Activated CD8-positive, alpha-beta memory T cell treated with anti-CD3 and anti-CD28 coated beads for 4 hours (primary cell): ENCODE measurements around the gene HMX1.

ENCODE experiments used
- DNase-seq, 2 donors: peaks; one replicate each; pipeline ENCODE4 v3.0.0-alpha.2; 2020; ENCODE audit warnings: low read depth in 2 of 2

The HMX1 gene

DNA sequence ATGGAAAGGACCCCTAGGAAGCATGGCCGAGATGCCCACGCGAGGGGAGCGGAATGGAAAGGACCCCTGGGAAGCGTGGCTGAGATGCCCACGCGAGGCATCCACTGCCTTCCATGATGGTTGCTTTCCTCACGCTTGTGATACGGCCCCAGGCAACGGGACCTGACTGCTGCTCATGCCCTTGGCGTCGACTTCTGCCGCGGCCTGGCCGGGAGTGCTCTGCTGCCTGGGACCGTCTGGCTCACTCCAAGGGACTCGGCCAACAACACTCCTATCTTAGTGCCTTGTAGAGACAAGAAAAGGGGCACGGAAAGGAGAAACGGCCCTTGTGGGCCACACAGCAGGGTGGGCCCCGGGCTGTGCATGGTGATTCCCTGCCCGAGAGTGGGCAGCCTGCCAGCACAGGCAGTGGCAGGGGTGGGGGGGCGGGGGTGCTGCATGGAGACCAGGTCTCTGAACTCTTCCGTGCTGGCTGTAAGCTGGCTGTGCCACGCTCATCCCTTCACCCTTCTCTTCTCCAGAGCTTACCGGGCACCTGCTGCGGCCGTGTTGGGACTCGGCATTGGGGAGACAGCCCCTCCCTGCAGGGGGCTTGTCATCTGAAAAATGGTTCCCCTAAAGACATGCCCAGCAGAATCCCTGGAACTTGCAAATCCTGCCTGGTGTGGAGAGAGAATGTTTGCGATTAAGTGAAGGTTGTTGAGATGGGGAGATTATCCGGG lies 38.6 kb upstream of the HMX1 start:
- no peak for DNase-seq

DNA sequence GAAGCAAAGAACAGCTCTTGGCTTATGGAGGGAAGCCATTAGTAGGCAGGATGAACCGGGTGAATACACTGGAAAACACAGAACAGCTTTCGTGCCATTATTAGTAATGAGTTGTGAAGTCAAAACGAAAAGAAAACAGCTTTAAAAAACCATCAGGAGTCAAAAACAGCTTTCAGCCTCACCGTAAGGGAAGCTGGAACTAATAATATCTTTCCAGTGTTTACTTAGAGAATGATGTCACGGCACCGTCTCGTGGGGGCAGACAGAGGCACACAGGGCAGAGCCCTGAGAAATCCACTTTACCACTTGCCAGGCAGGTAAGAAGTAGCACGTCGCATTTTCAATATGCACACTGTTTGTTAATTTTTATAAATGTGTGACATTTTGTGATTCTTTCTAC lies 37.9 kb upstream of the HMX1 start:
- no peak for DNase-seq

DNA sequence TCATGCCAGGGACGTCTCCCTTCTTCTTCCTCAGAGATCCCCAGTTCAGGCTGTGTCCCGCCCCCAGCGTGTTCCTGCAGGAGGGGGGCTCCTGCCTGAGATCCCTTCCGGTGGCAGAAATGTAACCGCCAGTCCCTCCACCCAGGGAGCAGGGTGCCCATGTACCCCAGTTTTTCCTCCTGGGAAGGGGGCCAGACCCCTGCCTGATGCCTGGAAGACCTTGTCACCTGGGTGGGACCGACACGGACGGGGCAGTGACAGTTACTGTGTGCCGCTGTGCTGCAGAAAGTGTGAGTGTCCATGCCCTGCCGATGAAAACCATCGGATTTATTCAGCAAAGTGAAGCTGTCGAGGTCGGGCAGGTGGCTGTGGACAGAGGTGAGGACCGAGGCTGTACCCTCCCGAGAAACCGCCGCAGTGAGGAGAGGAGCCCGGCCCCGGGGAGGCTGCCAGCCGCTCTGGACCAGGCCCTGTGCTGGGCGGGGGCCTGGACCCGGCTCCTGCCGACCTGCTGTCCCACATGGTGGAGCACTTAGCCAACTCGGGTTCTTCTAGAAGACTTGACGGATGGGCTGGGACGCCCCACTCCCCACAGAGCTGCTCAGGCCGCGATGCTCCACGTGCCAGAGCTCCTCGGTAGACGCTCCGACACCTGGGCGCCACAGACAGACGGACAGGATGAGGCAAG lies 36.7 kb upstream of the HMX1 start:
- no peak for DNase-seq

DNA sequence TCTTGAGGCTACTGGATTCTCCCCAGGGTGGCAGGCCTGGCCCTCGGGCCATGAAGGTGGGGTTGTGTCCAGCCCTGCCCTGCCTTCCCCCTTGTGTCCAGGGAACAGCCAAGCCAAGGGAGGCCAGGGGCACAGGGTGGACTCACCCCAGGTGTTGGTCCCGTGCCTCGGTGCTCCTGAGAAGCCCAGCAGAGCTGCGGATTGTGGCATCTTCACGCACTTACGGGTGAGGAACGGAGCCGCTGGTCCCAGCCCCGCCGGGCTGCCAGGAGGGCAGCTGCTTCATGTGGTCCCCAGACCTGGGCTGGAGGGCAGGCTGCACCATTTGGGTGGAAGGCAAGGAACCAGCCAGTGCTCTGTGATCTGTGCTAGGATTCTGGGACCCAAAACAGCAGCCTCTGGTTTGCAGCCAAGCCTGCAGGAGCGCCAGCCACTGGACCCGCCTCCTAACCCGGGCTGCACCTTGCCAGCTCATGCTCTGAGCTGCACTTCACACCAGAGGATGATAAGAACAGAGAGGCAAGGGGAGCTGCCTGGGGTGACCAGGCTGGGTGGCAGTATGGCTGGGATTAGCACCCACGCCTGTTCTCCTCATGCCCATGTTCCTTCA lies 36.1 kb upstream of the HMX1 start:
- DNase-seq, result no peak

DNA sequence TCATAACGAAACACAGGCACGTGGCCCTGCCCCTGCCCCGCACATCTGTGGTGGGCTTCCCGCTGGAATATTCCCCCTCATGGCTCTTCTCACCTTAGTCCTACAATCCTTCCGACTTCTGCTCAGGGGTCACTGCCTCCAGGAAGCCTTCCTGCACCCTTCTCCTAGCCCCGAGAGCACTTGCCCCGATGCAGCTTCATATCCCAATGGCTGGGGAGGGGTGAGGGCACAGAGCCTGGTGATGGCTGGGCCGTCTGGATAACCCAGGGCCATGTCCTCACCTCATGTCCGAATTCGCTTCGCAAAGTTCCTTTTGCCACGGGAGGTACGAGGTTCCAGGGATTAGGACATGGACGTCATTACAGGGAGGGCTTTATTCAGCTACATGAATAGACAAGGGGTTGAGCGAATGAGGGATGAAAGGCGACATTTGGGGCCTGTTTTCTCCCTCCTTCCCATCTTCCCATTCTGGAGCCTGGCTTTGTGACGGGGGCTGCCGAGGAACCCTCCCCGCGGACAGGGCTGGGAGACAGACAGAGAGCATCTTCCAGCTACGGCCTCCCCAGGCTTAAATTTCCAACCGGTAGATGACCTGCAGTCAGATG lies 35.5 kb upstream of the HMX1 start:
- no peak for DNase-seq

DNA sequence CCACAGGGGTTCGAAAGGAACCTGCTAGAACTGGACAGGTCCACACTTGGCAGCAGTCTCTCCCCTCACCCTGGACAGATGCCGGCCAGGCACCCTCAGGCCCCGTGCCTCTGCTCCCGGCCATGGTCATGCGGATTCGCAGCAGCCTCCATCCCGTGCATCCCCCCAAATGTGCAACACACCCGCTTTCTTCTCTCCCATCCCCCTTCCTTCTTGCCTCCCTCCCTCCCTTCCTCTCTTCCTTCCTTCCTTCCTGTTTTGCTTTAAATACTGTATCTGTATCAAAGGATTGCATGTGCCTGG lies 35.0 kb upstream of the HMX1 start:
- DNase-seq, result no peak

DNA sequence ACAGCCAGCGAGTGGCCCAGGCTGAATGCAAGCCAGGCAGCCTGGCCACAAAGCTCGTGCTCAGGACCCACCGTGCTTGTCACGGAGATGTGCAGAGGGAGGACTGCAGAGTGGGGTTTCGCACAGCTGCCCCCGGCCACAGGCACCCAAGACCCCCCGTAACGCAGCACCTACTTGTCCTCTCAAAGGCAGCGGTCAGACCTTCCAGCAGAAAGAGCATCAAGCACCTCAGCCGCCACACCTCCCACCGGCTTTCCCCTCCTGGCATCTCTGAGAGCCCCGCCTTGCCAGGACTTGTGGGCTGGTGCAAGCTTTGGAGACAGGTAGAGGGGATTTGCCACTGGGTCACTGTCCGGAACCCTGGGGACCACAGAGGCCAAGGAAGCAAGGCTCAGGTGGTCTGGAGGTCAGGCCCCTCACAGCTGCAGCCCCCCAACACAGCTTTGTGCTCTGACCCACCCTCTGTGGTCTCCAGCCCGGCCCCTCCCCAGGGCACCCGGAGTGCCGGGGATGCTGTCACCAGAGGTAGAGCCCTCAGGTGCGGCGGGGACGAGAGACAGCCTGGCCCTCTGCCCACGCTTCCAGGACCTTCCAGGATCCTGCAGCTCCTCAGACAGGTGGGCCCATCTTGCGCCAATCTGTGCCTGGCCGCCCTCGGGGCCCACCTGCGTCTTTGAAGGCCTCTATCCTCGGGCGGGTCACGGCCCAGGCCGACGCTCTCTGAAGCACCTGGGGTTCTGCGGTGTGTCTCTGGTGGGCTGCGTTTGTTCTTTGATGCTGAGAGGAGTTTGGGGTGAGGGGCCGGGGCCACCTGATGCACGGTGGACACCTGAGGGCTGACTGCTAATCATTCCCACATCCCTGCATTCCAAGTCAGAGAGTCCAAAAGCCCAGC lies 34.4 kb upstream of the HMX1 start:
- DNase-seq, result no peak

DNA sequence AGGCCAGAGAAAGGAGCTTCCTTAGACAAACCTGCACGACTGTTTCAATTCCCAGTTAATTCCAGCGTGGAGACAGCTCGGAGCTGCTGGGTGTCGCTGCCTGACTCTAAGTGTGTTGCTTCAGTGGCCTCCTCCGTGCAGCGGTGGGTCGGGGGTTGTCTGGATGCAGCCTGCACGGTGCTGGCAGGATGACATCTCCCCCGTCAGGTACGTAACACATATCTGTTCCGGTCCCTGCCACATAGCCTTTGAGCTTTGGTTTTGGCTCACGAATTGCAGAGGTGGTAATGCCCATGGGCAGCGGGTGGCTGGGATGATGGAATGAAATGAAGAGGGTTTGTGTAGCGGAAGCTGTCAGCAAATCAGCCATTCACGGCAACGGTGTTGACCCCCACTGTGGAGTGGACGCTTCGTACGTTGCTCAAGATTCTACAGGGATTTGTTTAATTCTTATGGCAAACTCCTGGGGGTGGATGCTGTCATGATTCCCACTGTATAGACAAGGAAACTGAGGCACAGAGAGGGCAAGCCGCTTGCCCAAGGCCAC lies 33.7 kb upstream of the HMX1 start:
- DNase-seq, result no peak

DNA sequence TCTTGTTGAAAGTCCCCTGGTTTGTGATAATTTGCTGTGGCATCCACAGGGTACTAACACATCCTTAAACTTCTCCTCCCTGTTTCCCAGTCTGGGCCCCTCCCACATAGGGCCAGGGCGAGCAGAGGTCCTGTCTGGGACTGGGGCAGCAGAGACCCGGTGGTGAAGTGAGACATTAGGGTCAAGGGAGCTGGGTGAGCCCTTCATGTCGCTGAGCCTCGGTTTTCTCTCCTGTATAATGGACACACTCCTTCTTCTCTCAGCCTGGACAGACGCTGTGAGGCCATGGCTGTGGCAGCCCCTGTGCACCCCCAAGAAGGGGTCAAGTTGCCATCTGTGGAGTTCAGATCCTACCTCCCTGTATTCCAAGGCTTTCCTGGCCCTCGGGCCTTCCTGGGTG lies 33.0 kb upstream of the HMX1 start:
- no peak for DNase-seq

DNA sequence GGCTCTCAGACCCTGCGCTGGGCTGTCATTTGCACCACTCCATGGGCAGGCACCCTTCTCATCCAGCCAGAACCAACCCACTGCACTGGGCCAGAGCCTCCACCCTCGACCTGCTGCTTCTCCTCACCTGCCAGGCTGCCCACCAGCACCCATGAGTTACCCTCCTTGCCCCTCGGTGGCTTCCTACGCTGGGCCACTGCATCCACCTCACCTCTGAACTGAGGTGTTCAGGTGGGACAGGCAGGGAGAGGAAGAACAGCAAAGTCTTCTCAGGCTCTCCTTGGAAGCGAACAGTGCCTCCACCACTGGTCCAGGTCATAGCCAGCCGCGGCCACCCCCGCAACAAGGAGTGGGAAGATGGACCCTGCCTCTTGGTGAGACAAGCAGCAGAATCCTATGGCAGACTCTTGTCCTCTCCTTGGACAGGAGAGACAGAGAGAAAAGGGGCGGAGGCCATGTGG lies 32.4 kb upstream of the HMX1 start:
- DNase-seq, result no peak

DNA sequence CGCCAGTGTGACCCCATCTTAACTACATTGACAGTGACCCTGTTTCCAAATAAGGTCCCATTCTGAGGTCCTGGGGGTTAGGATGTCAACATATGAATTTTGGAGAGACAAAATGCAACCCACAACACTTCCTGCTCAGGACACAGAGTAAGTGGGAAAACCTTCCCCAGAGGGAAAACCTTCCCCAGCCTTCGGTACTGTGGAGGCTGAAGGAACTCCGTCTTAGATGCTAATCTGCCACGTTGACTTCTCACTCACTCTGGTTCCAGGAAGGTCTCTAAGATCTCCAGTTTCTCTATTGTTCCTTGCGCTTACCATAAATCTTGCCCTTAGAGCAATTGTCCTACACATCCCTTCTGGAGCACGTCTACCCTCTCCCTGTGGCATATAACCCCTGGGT lies 29.7 kb upstream of the HMX1 start:
- DNase-seq, result no peak

DNA sequence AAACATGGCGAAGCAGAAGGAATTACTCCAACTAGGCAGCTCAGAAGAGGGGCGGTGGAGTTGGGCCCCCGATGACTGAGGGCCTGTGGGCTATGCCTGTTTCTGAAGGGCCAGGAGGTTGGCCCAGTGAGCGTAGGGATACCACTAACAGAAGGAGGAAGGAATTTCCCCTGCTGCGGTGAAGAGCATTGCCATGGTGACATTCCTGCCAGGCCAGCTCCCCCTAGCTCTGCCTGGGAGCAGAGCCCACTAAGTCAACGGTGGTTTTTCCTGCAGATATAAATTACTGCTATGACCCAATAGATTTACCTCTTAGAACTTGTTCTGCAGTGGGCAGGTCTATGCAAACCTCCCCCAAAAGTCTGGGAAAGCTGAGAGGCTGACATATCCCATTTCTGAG lies 28.9 kb upstream of the HMX1 start:
- DNase-seq, result no peak

DNA sequence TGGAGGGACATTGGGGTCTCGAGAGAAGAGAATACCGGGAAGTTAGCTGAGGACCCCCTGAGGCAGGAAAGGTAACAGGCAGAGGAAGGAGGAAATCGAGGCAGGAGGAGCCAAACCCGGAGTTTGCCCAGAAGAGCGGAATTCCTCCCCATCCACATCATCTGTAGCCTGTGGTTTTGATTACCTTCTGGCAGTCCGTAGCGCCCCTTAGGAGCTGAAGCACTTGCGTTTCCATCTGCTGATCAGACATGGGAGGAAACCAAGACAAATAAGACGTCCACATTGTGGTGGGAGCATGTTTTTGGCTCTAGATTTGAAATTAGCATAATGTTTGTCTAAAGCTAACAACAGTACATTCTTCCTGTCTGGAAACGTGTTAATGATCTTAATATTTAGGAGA lies 26.8 kb upstream of the HMX1 start:
- DNase-seq, result no peak

DNA sequence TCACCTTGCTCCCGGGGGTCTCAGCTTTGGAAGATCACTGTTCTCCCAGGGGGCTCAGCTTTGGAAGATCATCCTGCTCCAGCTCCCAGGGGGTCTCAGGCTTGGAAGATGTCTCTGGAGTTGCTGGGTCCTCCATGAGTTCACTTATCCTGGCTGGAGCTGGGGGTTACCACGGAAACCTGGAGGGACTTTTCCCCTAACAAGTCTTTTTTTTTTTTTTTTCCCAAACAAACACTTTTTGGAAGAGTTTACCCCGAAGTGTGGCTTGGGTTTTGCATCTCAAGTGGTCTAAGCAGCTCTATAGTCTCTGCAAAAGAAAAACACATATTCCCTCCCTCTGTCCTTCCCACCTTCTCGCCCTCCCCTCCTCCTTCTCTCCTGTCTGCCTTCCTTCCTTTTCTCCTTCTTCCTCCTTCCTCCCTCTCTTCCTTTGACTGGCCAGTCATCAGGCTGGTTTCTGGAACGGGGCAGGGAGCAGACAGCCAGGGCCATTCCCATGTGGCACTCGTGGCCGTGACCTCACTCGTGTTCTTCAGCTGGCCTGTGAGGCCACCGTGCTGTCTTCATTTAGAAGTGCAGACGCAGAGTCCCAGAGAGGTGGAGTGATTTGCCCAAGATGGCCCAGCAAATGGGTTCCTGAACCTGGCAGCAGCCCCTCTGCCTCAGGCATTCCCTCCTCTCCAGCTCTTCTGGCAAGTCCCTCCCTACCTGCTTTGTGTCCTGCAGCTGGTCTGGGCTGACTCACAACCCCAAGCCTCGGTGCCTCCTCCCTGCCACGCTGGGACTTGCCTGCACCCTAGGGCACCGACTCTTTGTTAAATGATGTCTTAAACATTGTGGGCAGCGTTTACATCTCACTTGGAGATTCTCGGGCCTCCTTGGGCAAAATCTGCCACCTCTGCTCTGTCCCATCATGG lies 25.9 kb upstream of the HMX1 start:
- no peak for DNase-seq

DNA sequence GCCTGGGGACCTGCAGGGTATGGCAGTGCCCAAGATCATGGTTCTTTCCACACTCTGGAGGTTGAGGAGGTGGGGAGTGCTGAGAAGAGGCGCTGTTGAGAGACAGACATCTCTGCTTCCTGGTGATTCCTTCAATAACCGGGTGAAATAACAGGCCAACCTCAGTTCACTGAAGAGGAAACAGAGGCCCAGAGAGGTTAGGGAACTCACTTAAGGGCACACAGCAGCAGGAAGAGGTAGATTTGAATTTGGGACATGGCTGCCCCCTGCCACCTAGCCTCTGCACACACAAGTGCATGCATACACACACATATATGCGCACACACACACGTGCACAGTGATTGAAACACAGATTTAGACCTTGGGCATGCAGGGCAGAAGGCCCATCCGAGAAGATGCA lies 24.9 kb upstream of the HMX1 start:
- DNase-seq, result no peak

DNA sequence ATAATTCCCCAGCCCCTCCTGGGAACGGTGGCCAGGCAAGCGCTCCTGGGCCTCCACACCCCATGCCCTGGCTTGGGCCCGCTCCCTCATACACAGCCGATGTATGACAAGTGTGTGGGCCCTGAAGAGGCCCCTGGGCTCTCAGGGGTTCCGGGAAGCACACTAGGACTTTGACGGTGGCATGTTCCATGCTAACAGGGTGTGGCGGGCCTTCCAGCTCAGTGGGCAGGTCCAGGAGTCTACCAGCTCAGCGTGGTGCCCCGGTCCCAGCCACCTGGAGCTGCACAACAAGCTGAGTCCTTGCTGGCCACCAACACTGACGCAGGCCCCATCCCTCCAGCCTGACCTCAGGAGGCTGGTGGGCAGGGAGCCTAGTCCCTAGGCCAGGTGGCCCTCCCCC lies 24.4 kb upstream of the HMX1 start:
- no peak for DNase-seq

DNA sequence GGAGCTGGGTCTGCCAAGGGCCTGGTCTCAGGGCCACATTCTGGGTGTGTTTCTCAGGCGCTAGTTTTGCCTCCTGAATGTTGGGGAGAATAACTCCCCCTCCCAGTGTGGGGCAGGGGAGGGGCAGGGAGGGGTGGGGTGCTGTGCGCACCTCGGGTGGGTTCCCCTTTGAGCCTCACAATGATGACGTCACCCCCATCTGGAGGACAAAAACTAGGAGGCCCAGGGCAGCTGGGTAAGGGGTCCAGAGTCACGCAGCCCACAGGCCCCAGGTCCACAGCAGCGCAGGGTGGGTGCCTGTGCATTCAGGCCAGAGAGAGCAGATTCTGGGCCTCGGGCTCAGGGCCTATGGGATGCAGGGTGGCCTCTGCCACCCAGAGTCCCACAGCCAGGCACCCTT lies 23.7 kb upstream of the HMX1 start:
- no peak for DNase-seq

DNA sequence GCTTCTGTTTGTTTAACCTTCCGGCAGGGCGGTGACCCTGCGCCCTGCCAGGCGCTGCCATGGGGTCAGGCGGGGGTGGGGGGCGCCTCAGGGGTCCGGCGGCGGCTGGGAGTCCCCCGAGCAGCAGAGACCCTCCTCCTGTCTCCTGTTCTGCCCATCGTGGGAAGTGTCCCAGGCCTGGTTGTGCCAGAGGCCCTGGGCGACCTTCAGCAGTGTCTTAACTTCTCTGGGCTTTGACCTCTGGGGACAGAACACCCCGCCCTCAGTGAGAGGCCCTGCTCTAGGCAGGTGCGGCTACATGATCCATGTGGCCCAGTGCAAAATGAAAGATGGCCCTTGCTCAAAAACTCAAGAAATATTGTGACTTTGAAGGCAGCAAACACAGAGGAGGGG lies 22.8 kb upstream of the HMX1 start:
- DNase-seq, result no peak

DNA sequence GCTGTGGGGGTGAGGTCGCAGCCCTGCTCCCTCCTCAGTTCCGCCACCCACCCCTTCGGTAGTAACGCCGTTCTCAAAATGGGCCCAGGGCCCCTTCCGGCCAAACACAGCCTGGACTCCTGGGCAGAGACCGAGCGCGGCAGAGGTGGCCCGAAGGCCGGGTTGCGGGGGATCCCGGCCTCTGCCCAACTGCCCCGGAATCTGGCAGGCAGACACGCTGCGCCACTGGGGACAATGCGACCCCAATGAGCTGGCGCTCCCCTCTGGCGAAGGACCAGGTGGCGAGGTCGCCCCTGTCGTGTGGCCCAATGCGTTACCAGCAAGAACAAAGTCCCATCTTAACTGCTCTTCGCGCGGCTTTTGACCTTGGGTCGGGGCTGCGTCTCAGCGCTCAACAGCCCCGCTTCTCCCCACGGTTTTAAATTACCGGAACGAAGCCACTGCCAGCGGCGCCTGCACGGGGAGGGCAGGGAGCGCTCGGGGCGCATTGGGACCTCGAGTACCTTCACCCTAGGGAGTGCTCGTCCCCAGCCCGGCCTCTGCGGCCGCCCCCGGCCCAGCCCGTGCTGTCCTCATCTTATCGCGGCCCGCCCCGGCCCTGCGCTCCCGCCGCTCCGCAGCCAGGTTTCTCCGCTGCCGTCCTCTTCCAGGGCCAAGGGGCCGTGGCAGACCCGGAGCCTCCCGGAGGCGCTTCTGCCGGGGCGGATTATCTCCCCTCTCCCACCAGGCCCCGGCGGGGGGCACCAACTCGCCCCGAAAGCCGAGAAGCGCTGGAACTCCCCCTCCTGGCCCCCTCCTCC lies 22.2 kb upstream of the HMX1 start:
- no peak for DNase-seq

DNA sequence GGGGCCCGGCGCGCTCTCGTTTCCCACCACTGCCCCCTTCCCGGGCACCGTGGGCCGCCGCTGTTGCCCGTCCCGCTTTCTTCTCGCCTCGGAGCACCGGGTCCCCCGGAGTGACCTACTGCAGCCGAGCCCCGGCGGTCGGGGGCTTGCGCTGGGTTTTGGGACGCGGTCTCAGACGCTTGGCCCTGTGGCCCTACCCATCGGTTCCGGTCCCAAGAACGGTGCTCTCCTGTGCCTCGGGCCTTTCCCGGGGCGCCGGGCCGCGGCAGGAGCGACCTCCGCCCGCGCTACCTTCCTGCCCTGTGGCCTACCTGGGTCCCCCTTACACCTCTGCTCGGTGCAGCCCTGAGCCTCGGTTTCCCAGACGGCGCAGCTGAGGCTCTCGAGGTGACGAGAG lies 21.6 kb upstream of the HMX1 start:
- DNase-seq, result no peak
